NCI-H524 (cell line): ENCODE results near the gene MNS1.
"Not testable (repeated sequence)": the region's sequence is repeated elsewhere in the genome, so short reads cannot be mapped to it uniquely, and the experiment has no call there.

ENCODE experiments used
- DNase-seq, 2 experiments: peaks; one replicate each; lab custom pipeline; 2025; lab: John Stamatoyannopoulos, UW

The MNS1 gene, protein sequence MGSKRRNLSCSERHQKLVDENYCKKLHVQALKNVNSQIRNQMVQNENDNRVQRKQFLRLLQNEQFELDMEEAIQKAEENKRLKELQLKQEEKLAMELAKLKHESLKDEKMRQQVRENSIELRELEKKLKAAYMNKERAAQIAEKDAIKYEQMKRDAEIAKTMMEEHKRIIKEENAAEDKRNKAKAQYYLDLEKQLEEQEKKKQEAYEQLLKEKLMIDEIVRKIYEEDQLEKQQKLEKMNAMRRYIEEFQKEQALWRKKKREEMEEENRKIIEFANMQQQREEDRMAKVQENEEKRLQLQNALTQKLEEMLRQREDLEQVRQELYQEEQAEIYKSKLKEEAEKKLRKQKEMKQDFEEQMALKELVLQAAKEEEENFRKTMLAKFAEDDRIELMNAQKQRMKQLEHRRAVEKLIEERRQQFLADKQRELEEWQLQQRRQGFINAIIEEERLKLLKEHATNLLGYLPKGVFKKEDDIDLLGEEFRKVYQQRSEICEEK

GRCh38 chr15:56464893-56465520 lies at the start of gene MNS1:
TSS of gene MNS1 (minus strand) at chr15:56465137. CDS start at chr15:56464972, 165 bp downstream.
- DNase-seq: peak; percentile 95 to 98

GRCh38 chr15:56496635-56497034 lies 31.7 kb upstream of the MNS1 start:
- peak; percentile 68 to 83 for DNase-seq

DNA sequence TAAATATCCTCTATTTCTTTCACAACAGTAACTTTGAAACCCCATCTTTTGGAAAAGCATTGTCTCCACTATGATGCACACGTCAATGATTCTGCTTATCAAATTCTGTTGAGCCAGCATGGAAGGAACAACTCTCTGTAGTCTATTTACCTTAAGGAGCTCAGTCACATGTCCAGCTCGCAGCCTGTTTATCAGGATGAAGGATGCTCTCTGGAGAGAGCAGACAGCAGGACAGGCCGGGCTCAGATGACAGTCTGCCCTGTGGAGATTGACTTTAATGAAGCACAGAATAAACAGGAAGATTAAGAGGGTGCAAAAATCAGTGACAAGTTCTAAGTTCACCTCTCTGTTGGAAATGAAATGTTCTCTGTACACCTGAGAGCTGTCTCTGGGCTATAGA lies 30.6 kb upstream of the MNS1 start:
- peak in 1 of 2 experiments; percentile 33 for DNase-seq

GRCh38 chr15:56495053-56495452 lies 30.1 kb upstream of the MNS1 start:
- DNase-seq: no peak

GRCh38 chr15:56492791-56493555 lies 28.0 kb upstream of the MNS1 start:
- DNase-seq: no peak

- peak in 1 of 2 experiments; percentile 8 for DNase-seq
These were observed 27.3 kb upstream of the MNS1 start for GRCh38 chr15:56492236-56492635.

DNA sequence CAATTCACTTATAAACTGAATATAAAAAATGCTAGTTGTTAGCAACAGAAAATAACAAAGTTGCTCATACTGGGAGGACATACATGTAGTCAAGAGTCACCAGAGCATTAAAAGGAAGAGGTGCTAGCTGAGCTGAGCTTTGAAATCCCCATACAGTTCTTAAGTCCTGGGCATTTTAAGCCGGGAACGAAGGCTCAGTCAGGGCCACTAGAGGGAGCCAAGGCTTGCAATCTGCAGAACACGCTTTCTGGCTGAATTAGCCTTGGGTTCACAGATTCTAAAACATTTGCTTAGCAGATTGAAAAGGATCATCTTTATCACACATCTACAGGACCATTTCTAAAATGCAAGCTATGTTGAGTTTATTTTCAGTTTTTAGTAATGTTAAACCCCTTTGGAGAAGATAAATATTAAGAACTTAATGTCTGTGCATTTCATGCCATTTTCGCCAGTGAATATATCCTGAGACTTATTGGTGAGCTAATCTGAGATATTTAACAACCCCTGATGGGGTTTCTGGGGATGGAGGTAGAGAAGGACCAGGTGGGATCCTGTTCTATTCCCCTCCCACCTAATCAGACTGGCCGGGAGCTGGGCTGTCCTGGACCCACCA lies 26.3 kb upstream of the MNS1 start:
- peak; percentile 72 to 88 for DNase-seq

DNA sequence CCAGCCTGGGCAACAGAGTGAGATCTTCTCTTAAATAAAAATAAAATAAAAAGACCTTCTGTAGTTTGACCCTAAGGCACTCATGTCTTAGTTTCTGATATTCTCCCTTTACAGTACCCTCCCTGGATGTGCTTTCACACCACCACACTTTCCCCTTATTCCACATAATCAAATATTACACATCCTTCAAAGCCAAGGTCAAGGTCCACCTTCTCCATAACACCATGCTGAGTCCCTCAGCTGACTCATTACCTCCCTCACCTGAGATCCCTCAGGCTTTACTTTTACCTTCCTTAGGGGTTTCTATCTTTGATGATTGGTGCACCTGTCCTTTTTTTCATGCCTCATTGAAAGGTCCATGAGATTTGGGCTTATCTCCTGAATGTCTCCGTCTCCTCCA lies 25.5 kb upstream of the MNS1 start:
- no peak for DNase-seq

GRCh38 chr15:56486206-56486605 lies 21.3 kb upstream of the MNS1 start:
- DNase-seq: not testable (repeated sequence)

DNA sequence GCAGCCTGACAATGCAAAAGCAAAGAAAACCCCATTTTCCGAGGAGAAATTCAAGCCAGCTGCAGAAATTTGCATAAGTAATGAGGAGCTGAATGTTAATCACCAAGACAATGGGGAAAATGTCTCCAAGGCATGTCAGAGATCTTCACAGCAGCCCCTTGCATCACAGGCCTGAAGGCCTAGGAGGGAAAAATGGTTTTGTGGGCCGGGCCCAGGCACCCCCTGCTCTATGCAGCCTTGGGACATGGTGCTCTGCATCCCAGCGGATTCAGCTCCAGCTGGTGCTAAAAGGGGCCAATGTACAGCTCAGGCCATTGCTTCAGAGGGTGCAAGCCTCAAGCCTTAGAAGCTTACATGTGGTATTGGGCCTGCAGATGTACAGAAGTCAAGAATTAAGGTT lies 20.5 kb upstream of the MNS1 start:
- not testable (repeated sequence) for DNase-seq

DNA sequence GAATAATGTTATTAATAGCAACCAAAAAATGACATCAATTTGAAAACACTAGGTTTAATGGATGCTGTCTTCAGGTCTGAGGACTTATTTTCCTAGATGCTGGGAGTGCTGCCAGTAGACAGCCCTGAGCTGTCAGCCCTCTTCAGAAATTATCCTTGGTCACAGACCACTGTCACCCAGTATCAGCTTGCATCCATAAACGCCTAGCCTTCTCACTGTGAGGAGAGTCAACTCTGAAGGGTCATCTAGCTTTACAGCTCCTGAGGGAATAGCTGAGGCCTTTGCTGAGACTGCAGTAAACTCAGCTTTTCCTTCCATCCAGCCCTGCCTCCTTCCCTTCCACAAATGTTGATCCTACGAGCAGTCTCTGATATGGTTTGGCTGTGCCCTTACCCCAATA lies 19.4 kb upstream of the MNS1 start:
- DNase-seq: no peak

DNA sequence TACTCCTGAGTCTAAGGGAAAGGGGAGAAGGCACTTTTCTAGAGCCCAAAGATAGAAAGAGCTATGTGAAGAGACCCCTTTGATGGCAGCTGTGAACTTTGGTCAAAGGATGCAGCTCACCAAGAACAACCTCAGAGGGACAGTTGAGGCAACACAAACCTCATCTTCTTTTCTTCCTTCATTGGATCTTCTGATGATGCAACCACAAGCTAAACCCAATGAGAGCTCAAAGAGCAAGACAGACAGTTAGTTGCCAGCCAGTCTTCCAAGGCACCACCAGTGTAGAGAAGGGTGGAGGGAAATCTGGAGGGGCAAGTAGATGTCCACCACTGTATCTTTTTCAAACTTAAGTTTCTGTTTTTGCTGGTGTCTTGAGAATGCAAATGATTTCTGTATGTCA lies 10.4 kb upstream of the MNS1 start:
- no peak for DNase-seq

- DNase-seq: no peak
These were observed 8.1 kb upstream of the MNS1 start for GRCh38 chr15:56473017-56473416.

GRCh38 chr15:56472278-56472677 lies 7.3 kb upstream of the MNS1 start:
- DNase-seq: no peak

- no peak for DNase-seq
These were observed 6.6 kb upstream of the MNS1 start for GRCh38 chr15:56471440-56472069.

- no peak for DNase-seq
These were observed 4.5 kb upstream of the MNS1 start for GRCh38 chr15:56469483-56469882.

DNA sequence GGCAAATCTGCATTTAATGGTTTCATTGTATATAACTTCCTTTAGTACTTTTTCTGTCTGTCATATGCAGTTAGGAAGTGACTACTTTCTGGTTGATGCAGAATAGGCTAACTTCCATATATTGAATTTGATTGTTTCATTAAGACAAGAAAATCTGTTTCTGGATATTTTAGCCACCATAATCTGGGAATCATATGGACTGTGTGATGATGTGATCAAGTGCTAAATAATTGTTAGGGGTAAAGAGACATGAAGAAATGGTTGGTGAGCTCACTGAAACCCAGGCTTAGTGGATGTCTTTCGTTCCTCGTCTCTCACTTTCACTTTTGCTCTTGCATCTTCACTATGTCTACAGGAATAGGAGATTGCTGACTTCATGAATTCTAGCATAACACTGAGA lies 3.5 kb upstream of the MNS1 start:
- DNase-seq: no peak

DNA sequence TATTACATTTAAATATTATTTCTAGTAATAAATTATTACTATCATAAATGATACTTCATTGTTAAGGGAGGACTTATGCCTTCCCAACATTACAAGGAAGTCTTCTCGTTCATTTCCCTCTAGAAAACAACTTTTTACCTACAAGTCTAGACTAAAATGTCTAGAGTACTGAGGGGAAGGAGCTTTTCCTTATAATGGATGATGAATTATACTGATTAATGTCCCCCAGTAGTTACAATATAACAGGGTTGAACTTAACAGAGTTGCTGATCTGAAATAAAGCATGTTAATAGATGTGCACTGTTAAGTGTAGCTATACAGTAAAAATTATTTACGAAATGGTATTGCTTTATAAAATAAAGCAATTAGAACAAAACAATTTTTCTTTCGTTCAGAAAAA lies 2.7 kb upstream of the MNS1 start:
- no peak for DNase-seq

- no peak for DNase-seq
These were observed 4.0 kb downstream of the MNS1 start for GRCh38 chr15:56460947-56461346.

DNA sequence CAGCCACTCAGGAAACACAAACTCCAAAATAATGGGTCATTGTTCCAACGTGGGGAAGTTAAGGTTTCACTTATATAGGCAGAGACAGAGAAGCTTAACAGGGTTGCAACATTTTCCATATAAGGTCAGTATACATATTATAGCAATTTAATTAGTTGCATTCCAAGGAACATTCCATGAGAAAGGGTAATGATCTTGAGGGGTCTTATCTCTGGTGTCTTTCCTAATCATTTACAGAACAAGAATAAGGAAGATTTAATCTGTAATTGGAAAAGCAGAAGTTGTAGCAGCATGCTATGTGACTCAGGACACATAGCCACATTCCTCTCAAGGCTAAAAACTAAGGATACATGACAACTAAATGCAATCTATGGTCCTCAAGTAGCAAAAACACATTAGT lies 4.9 kb downstream of the MNS1 start:
- DNase-seq: no peak

GRCh38 chr15:56459096-56459495 lies 5.8 kb downstream of the MNS1 start:
- DNase-seq: no peak

DNA sequence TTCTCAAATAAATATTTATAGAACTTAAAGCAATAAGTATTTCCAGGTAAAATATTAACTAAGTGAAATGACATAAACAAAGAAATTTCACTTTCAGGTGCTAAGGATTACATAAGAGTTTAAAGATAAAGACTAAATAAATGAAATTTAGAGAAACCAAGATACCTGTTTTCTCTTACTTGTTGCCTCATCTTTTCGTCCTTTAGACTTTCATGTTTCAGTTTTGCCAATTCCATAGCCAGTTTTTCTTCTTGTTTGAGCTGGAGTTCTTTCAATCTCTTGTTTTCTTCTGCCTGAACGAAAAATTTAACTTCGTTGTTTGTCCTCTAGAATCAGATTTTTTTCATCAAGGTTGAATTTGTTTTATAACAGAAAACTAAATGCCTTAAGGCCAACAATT lies 8.7 kb downstream of the MNS1 start:
- no peak for DNase-seq
